Measurements from ENCODE around the gene PROC. TPM values are rescaled to one million over a fixed set of nuclear protein-coding genes. Genes with fewer than 3 reads are reported as not detected.

The PROC gene
- total RNA-seq, 4 donors from 2014 or later: 2.1 TPM; not detected in 3

DNA sequence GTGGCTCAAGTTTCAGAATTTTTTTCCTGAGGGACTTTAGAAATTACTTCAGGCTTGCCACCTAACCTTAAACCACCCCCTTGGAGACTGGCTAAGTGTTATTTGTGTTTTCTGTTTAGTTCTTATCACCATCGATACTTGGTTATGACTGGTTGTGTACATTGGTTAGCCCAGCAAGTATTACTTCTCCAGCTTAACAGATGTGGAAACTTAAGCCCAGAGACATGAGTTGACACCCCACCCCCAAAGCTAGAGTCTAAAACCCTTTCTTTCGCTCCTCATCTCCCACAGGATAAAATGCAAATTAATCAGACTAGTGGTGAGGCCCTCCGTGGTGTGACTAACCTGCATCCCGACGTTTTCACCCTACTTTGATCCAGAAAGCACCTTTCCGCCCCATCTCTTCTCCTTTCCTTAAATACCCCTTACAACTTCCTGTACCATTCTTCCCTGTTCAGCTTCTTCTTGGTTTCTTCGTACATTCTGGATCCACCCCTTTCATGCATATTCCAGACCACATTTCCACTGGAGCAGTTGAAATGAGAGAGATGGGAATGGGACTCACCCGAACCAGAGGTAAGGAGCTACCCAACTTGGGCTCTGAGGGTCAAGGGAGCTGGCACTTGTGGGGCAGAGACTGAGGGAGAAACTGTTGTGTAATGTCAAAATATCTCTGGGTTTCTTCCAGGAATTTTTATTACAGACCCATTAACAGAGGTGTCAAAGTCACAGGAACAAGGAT lies 29.6 kb upstream of the PROC start:
- TF ChIP-seq, protein P1, sequence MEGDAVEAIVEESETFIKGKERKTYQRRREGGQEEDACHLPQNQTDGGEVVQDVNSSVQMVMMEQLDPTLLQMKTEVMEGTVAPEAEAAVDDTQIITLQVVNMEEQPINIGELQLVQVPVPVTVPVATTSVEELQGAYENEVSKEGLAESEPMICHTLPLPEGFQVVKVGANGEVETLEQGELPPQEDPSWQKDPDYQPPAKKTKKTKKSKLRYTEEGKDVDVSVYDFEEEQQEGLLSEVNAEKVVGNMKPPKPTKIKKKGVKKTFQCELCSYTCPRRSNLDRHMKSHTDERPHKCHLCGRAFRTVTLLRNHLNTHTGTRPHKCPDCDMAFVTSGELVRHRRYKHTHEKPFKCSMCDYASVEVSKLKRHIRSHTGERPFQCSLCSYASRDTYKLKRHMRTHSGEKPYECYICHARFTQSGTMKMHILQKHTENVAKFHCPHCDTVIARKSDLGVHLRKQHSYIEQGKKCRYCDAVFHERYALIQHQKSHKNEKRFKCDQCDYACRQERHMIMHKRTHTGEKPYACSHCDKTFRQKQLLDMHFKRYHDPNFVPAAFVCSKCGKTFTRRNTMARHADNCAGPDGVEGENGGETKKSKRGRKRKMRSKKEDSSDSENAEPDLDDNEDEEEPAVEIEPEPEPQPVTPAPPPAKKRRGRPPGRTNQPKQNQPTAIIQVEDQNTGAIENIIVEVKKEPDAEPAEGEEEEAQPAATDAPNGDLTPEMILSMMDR (IDR thresholded peaks at IDR 0.05): no peak
- TF ChIP-seq POLR2A (IDR thresholded peaks at IDR 0.05): no peak
- peak overlapping the region; percentile 92 to 100 (median 100) for H3K27ac ChIP-seq
- H3K27me3 ChIP-seq: no peaks in the 10 kb centered on the region
- peak overlapping the region; percentile 89 to 100 (median 98) for H3K4me3 ChIP-seq
- 38 to 43% methylated on average over 8 of the region's 8 CpGs for WGBS, 2 donors
- no peak for DNase-seq
- H3K9me3 ChIP-seq: no peaks in the 10 kb centered on the region
- peaks cover 8 to 46% (median 19%) of the 10 kb centered on the region in 3 donors for H3K4me1 ChIP-seq
- intact Hi-C loops (cut with DNase I): no loop called here
- H3K36me3 ChIP-seq: no peaks in the 10 kb centered on the region

- Histone ChIP-seq H3K27ac (no peak overlapping the region), H3K9me3 (no peaks in the 10 kb centered on the region), H3K4me1 (peaks cover 8 to 34% (median 19%) of the 10 kb centered on the region in 3 donors), H3K27me3 (no peaks in the 10 kb centered on the region), H3K36me3 (no peaks in the 10 kb centered on the region), H3K4me3 (no peak overlapping the region)
- intact Hi-C loops (cut with DNase I): no loop called here
- 75% methylated on average over 5 of the region's 5 CpGs for WGBS, 2 donors
- no peak for DNase-seq
- no peak for TF ChIP-seq POLR2A (IDR thresholded peaks at IDR 0.05)
- TF ChIP-seq, protein P1 (IDR thresholded peaks at IDR 0.05): no peak
These were observed 28.3 kb upstream of the PROC start for GRCh38 chr2:127389778-127390435.

DNA sequence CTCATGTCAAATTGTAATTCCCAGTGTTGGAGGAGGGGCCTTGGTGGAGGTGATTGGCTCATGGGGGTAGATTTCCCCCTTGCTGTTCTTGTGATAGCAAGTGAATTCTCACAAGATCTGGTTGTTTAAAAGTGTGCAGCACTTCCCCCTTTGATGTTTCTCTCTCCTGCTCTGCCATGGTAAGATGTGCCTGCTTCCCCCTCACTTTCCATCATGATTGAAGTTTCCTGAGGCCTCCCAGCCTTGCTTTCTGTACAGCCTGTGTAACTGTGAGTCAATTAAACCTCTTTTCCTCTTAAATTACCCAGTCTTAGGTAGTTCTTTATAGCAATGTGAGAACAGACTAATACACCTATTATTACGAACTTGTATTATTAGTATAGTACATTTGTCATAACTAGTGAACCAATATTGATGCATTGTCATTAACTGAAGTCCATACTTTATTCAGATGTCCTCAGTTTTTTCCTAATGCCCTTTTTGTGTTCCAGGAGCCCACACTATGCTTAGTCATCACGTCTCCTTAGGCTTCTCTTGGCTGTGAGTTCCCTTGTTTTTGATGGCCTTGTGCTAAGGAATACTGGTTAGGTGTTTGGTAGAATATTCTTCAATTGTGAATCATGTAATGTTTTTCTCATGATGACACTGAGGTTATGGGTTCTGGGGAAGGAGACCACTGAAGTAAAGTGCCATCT lies 25.9 kb upstream of the PROC start:
- H3K4me3 ChIP-seq: no peak overlapping the region
- no peak for DNase-seq
- 73 to 83% methylated on average over 2 of the region's 2 CpGs for WGBS, 2 donors
- H3K36me3 ChIP-seq: no peaks in the 10 kb centered on the region
- H3K9me3 ChIP-seq: no peaks in the 10 kb centered on the region
- H3K27me3 ChIP-seq: no peaks in the 10 kb centered on the region
- peaks cover 7 to 13% (median 8%) of the 10 kb centered on the region in 3 donors for H3K4me1 ChIP-seq
- no peak overlapping the region for H3K27ac ChIP-seq
- intact Hi-C loops (cut with DNase I): no loop called here
- TF ChIP-seq, protein P1 (IDR thresholded peaks at IDR 0.05): no peak
- TF ChIP-seq POLR2A (IDR thresholded peaks at IDR 0.05): no peak

- peaks cover 12 to 19% (median 12%) of the 10 kb centered on the region in 3 donors for H3K4me1 ChIP-seq
- intact Hi-C loops (cut with DNase I): no loop called here
- TF ChIP-seq, protein P1 (IDR thresholded peaks at IDR 0.05): no peak
- TF ChIP-seq POLR2A (IDR thresholded peaks at IDR 0.05): no peak
- H3K4me3 ChIP-seq: no peak overlapping the region
- no peak overlapping the region for H3K27ac ChIP-seq
- no peaks in the 10 kb centered on the region for H3K36me3 ChIP-seq
- H3K27me3 ChIP-seq: no peaks in the 10 kb centered on the region
- H3K9me3 ChIP-seq: no peaks in the 10 kb centered on the region
- no peak for DNase-seq
- 85 to 100% methylated on average over 1 of the region's 1 CpG for WGBS, 2 donors
These were observed 25.2 kb upstream of the PROC start for GRCh38 chr2:127392828-127393578.

Measured in esophagus squamous epithelium (tissue), 5 donors.